ENCODE measurements around the gene SGO2. TPM values are rescaled to one million over a fixed set of nuclear protein-coding genes. Genes with fewer than 3 reads are reported as not detected.

Gene SGO2
- total and polyA plus RNA-seq, 8 donors = 3.6 to 26.2 (median 14.2) TPM

GRCh38 chr2:200622106-200622505 is 96.1 kb downstream of the SGO2 start:
- Histone ChIP-seq H3K4me3 (no peak overlapping the region), H3K27ac (no peak overlapping the region), H3K9me3 (no peaks in the 10 kb centered on the region), H3K36me3 (no peaks in the 10 kb centered on the region), H3K27me3 (no peaks in the 10 kb centered on the region), H3K4me1 (peaks cover 0 to 4% of the 10 kb centered on the region in 2 donors)
- ATAC-seq = no peak
- intact Hi-C loops (cut with DNase I) = no loop called here
- TF ChIP-seq CTCF (IDR thresholded peaks at IDR 0.05) = no peak
- DNase-seq = no peak

GRCh38 chr2:200624026-200624425 is 98.0 kb downstream of the SGO2 start:
- Histone ChIP-seq H3K9me3 (no peaks in the 10 kb centered on the region), H3K27me3 (no peaks in the 10 kb centered on the region), H3K4me3 (no peak overlapping the region), H3K36me3 (no peaks in the 10 kb centered on the region), H3K27ac (no peak overlapping the region), H3K4me1 (no peaks in the 10 kb centered on the region)
- DNase-seq (no peak), ATAC-seq (no peak)
- intact Hi-C loops (cut with DNase I) = no loop called here
- no peak for TF ChIP-seq CTCF (IDR thresholded peaks at IDR 0.05)

GRCh38 chr2:200624658-200625057 is 98.7 kb downstream of the SGO2 start:
- Histone ChIP-seq H3K36me3 (no peaks in the 10 kb centered on the region), H3K27me3 (no peaks in the 10 kb centered on the region), H3K27ac (no peak overlapping the region), H3K4me3 (no peak overlapping the region), H3K9me3 (no peaks in the 10 kb centered on the region), H3K4me1 (no peaks in the 10 kb centered on the region)
- ATAC-seq (no peak), DNase-seq (no peak)
- no peak for TF ChIP-seq CTCF (IDR thresholded peaks at IDR 0.05)
- intact Hi-C loops (cut with DNase I) = no loop called here

GRCh38 chr2:200625282-200625681 is 99.3 kb downstream of the SGO2 start:
- DNase-seq = peak in 2 of 4 donors; percentile 51 to 73
- no peak for TF ChIP-seq CTCF (IDR thresholded peaks at IDR 0.05)

GRCh38 chr2:200625958-200626363 is 100.0 kb downstream of the SGO2 start:
- ATAC-seq = no peak
- TF ChIP-seq CTCF (IDR thresholded peaks at IDR 0.05) = no peak
- no peaks in the 10 kb centered on the region for H3K36me3 ChIP-seq
- H3K4me1 ChIP-seq = no peaks in the 10 kb centered on the region
- no peaks in the 10 kb centered on the region for H3K27me3 ChIP-seq
- no peaks in the 10 kb centered on the region for H3K9me3 ChIP-seq
- intact Hi-C loops (cut with DNase I) = no loop called here
- no peak for DNase-seq
- H3K4me3 ChIP-seq = no peak overlapping the region
- no peak overlapping the region for H3K27ac ChIP-seq

More at GRCh38 chr2:200625282-200625681, 99.3 kb downstream of the SGO2 start:
- Histone ChIP-seq H3K4me1 (no peaks in the 10 kb centered on the region), H3K4me3 (no peak overlapping the region), H3K27me3 (no peaks in the 10 kb centered on the region), H3K27ac (no peak overlapping the region), H3K9me3 (no peaks in the 10 kb centered on the region), H3K36me3 (no peaks in the 10 kb centered on the region)
- ATAC-seq = no peak
- intact Hi-C loops (cut with DNase I) = no loop called here
